CD4-positive, alpha-beta T cell (primary cell): ENCODE results near the gene TBX4. TPM values are rescaled to one million over a fixed set of nuclear protein-coding genes. Genes with fewer than 3 reads are reported as not detected.
"Not testable (repeated sequence)": the region's sequence is repeated elsewhere in the genome, so short reads cannot be mapped to it uniquely, and the experiment has no call there.

ENCODE experiments used
- ATAC-seq: fragments of 200-7000 bp; cut with Tn5 transposase; one replicate; pipeline ENCODE4 v1.10.0; 2022; ENCODE audit warnings: mild to moderate bottlenecking; ENCODE audit not compliant: poor library complexity
- CTCF ChIA-PET: fragments of 350-600 bp; sonication (Branson Sonifier 250); formaldehyde crosslinking; loops from one replicate; lab custom pipeline; 2021; ENCODE audit warnings: antibody characterized with exemption, inconsistent platforms; lab: Charles Lee
- POLR2A ChIA-PET: fragments of 350-600 bp; sonication (Branson Sonifier 250); formaldehyde crosslinking; loops from one replicate; lab custom pipeline; 2021; ENCODE audit warnings: antibody characterized with exemption, inconsistent platforms; lab: Charles Lee
- DNase-seq, 14 experiments: peaks; one replicate each; pipeline ENCODE4 v3.0.0-alpha.2; 2013 to 2020; ENCODE audit warnings: mixed read lengths in 2 of 14
- H3K27ac ChIP-seq, 2 donors: one replicate each; pipeline versions ENCODE4 v1.5.1 to v1.7.0; 2013; ENCODE audit warnings: low read length in 2 of 2, low read depth in 1 of 2, mild to moderate bottlenecking in 1 of 2
- H3K27me3 ChIP-seq, 2 experiments: 1 replicate in 1 of 2; 2 replicates in 1 of 2; pipeline versions ENCODE4 v1.6.1 to v1.7.0; 2013; ENCODE audit warnings: low read length in 2 of 2, control low read depth in 1 of 2, mild to moderate bottlenecking in 1 of 2, moderate library complexity in 1 of 2; ENCODE audit not compliant: insufficient read depth in 2 of 2, control insufficient read depth in 1 of 2
- H3K36me3 ChIP-seq: one replicate; pipeline ENCODE4 v1.6.1; 2013; ENCODE audit warnings: low read length, control low read depth; ENCODE audit not compliant: insufficient read depth
- H3K4me1 ChIP-seq: one replicate; pipeline ENCODE4 v1.6.1; 2013; ENCODE audit warnings: low read length, control low read depth; ENCODE audit not compliant: insufficient read depth
- H3K4me3 ChIP-seq: one replicate; pipeline ENCODE4 v1.5.1; 2013; ENCODE audit warnings: mild to moderate bottlenecking, low read length, moderate library complexity
- H3K9me3 ChIP-seq, 2 experiments: 1 replicate in 1 of 2; 2 replicates in 1 of 2; pipeline versions ENCODE4 v1.6.1 to v1.7.0; 2013; ENCODE audit warnings: low read length in 2 of 2, mild to moderate bottlenecking in 2 of 2, control low read depth in 1 of 2, moderate library complexity in 1 of 2; ENCODE audit not compliant: control insufficient read depth in 1 of 2, insufficient read depth in 1 of 2
- H3K27ac Mint-ChIP-seq: one replicate; pipeline ENCODE4 v1.8.0; 2020; ENCODE audit warnings: mixed read lengths
- H3K27me3 Mint-ChIP-seq: one replicate; pipeline ENCODE4 v1.8.0; 2021; ENCODE audit warnings: mixed read lengths
- H3K36me3 Mint-ChIP-seq: one replicate; pipeline ENCODE4 v1.8.0; 2021; ENCODE audit warnings: low read depth, mixed read lengths
- H3K4me1 Mint-ChIP-seq: one replicate; pipeline ENCODE4 v1.8.0; 2021; ENCODE audit warnings: low read depth, mixed read lengths
- H3K4me3 Mint-ChIP-seq: one replicate; pipeline ENCODE4 v1.8.0; 2020; ENCODE audit warnings: mild to moderate bottlenecking, mixed read lengths
- H3K9me3 Mint-ChIP-seq: one replicate; pipeline ENCODE4 v1.8.0; 2020; ENCODE audit warnings: mixed read lengths
- CTCF ChIP-seq: fragments of 200-600 bp; IDR thresholded peaks from one replicate; pipeline ENCODE4 v1.8.0; 2022; ENCODE audit warnings: antibody characterized with exemption, mild to moderate bottlenecking
- intact Hi-C, 2 experiments: fragments of 100-400 bp; cut with DNase I in 1 of 2; cut with micrococcal nuclease in 1 of 2; formaldehyde crosslinking; loops; one replicate each; pipeline versions ENCODE4 v1.15.1 to v1.9.0; 2023 to 2025; cut with DNase I, micrococcal nuclease
- total RNA-seq, 174 experiments: library from RNA in 2 of 174; stranded (reverse) in 2 of 174; gene quantifications; one replicate each; pipeline ENCODE4 v1.2.3 and lab custom pipeline; 2021 to 2026

Gene TBX4
- total RNA-seq, 2 experiments from 2014 or later = not detected

- no peak overlapping the region for H3K4me3 Mint-ChIP-seq
- H3K9me3 ChIP-seq = no peaks in the 10 kb centered on the region
- no peaks in the 10 kb centered on the region for H3K9me3 Mint-ChIP-seq
- H3K27me3 ChIP-seq = peaks cover 0 to 2% of the 10 kb centered on the region in 2 experiments
- DNase-seq (no peak), ATAC-seq (no peak)
- no peak overlapping the region for H3K27ac ChIP-seq
- CTCF ChIA-PET = no interaction called here
- no peak overlapping the region for H3K4me3 ChIP-seq
- no peak overlapping the region for H3K27ac Mint-ChIP-seq
- POLR2A ChIA-PET = no interaction called here
- H3K36me3 Mint-ChIP-seq = no peaks in the 10 kb centered on the region
- intact Hi-C loops = no loop called here
- H3K27me3 Mint-ChIP-seq = peaks cover 56% of the 10 kb centered on the region
- no peaks in the 10 kb centered on the region for H3K36me3 ChIP-seq
- H3K4me1 Mint-ChIP-seq = no peaks in the 10 kb centered on the region
- H3K4me1 ChIP-seq = no peaks in the 10 kb centered on the region
- no peak for TF ChIP-seq CTCF
Measured at GRCh38 chr17:61508912-61509311, 56.7 kb downstream of the TBX4 start.

GRCh38 chr17:61509454-61509853, 57.2 kb downstream of the TBX4 start:
- H3K27ac Mint-ChIP-seq, H3K36me3 ChIP-seq, H3K27ac ChIP-seq, H3K36me3 Mint-ChIP-seq, intact Hi-C loops, H3K27me3 ChIP-seq, POLR2A ChIA-PET, H3K4me1 Mint-ChIP-seq, H3K9me3 ChIP-seq, H3K9me3 Mint-ChIP-seq, CTCF ChIA-PET, H3K4me3 ChIP-seq, ATAC-seq, DNase-seq, H3K4me1 ChIP-seq, H3K4me3 Mint-ChIP-seq: not testable (repeated sequence)
- H3K27me3 Mint-ChIP-seq = peaks cover 58% of the 10 kb centered on the region

- Histone ChIP-seq H3K36me3 (no peaks in the 10 kb centered on the region), H3K4me3 (no peak overlapping the region), H3K4me1 (no peaks in the 10 kb centered on the region), H3K9me3 (no peaks in the 10 kb centered on the region), H3K27ac (no peak overlapping the region), H3K27me3 (no peaks in the 10 kb centered on the region)
- Mint-ChIP-seq H3K4me1 (no peaks in the 10 kb centered on the region), H3K4me3 (no peak overlapping the region), H3K9me3 (no peaks in the 10 kb centered on the region), H3K27ac (no peak overlapping the region), H3K36me3 (no peaks in the 10 kb centered on the region), H3K27me3 (peaks cover 52% of the 10 kb centered on the region)
- no peak for DNase-seq
- intact Hi-C loops = no loop called here
- no peak for ATAC-seq
- ChIA-PET CTCF (no interaction called here), POLR2A (no interaction called here)
- TF ChIP-seq CTCF = no peak
Measured at GRCh38 chr17:61510237-61510636, 58.0 kb downstream of the TBX4 start.

GRCh38 chr17:61510991-61511390, 58.8 kb downstream of the TBX4 start:
- CTCF ChIA-PET = no interaction called here
- H3K27me3 Mint-ChIP-seq = peaks cover 48% of the 10 kb centered on the region
- Histone ChIP-seq H3K9me3 (no peaks in the 10 kb centered on the region), H3K27me3 (no peaks in the 10 kb centered on the region), H3K27ac (no peak overlapping the region), H3K36me3 (no peaks in the 10 kb centered on the region), H3K4me1 (no peaks in the 10 kb centered on the region), H3K4me3 (no peak overlapping the region)
- no peaks in the 10 kb centered on the region for H3K36me3 Mint-ChIP-seq
- no peak overlapping the region for H3K4me3 Mint-ChIP-seq
- H3K4me1 Mint-ChIP-seq = no peaks in the 10 kb centered on the region
- intact Hi-C loops = no loop called here
- POLR2A ChIA-PET = interaction anchor here (0.5 kb wide), 1 partner anchor 12 kb away, joined by 3 read pairs; no protein-coding TSS in a partner anchor
- no peak for ATAC-seq
- DNase-seq = no peak
- no peak overlapping the region for H3K27ac Mint-ChIP-seq
- TF ChIP-seq CTCF = no peak
- H3K9me3 Mint-ChIP-seq = no peaks in the 10 kb centered on the region
